Measurements from ENCODE around the gene PDK2.
A peak's percentile ranks its signal among the peaks of the same experiment; 100 is the strongest.

The PDK2 gene

GRCh38 chr17:50079334-50080095 lies 15.6 kb upstream of the PDK2 start:
- peak in 1 of 2 donors; percentile 25 for DNase-seq (ENCODE audit: low read depth in 2 of 2)

GRCh38 chr17:50080096-50080480 lies 15.1 kb upstream of the PDK2 start:
- no peak for DNase-seq (ENCODE audit: low read depth in 2 of 2)

GRCh38 chr17:50080827-50081226 lies 14.3 kb upstream of the PDK2 start:
- DNase-seq (ENCODE audit: low read depth in 2 of 2), result no peak

GRCh38 chr17:50081757-50082156 lies 13.4 kb upstream of the PDK2 start:
- no peak for DNase-seq (ENCODE audit: low read depth in 2 of 2)

- peak; percentile 51 to 68 for DNase-seq (ENCODE audit: low read depth in 2 of 2)
Measured at GRCh38 chr17:50087246-50087911, 7.8 kb upstream of the PDK2 start.

- no peak for DNase-seq (ENCODE audit: low read depth in 2 of 2)
Measured at GRCh38 chr17:50087912-50088405, 7.2 kb upstream of the PDK2 start.

GRCh38 chr17:50088952-50089825 lies 6.0 kb upstream of the PDK2 start:
- DNase-seq (ENCODE audit: low read depth in 2 of 2), result no peak

- DNase-seq (ENCODE audit: low read depth in 2 of 2), result no peak
Measured at GRCh38 chr17:50090071-50090470, 5.1 kb upstream of the PDK2 start.

- no peak for DNase-seq (ENCODE audit: low read depth in 2 of 2)
Measured at GRCh38 chr17:50090971-50091917, 3.9 kb upstream of the PDK2 start.

- no peak for DNase-seq (ENCODE audit: low read depth in 2 of 2)
Measured at GRCh38 chr17:50091918-50092285, 3.2 kb upstream of the PDK2 start.

- DNase-seq (ENCODE audit: low read depth in 2 of 2), result no peak
Measured at GRCh38 chr17:50093246-50093645, 1.9 kb upstream of the PDK2 start.

- no peak for DNase-seq (ENCODE audit: low read depth in 2 of 2)
Measured at GRCh38 chr17:50093807-50094206, 1.3 kb upstream of the PDK2 start.

- peak; percentile 72 to 88 for DNase-seq (ENCODE audit: low read depth in 2 of 2)
Measured at GRCh38 chr17:50094243-50094752, 853 bp upstream of the PDK2 start.

- no peak for DNase-seq (ENCODE audit: low read depth in 2 of 2)
Measured at GRCh38 chr17:50095626-50096037, 481 bp downstream of the PDK2 start.

- DNase-seq (ENCODE audit: low read depth in 2 of 2), result no peak
Measured at GRCh38 chr17:50096092-50096491, 941 bp downstream of the PDK2 start.

GRCh38 chr17:50096758-50097157 lies 1.6 kb downstream of the PDK2 start:
- no peak for DNase-seq (ENCODE audit: low read depth in 2 of 2)

- DNase-seq (ENCODE audit: low read depth in 2 of 2), result no peak
Measured at GRCh38 chr17:50097455-50097854, 2.3 kb downstream of the PDK2 start.

- DNase-seq (ENCODE audit: low read depth in 2 of 2), result no peak
Measured at GRCh38 chr17:50097926-50098325, 2.8 kb downstream of the PDK2 start.

GRCh38 chr17:50098583-50098982 lies 3.4 kb downstream of the PDK2 start:
- DNase-seq (ENCODE audit: low read depth in 2 of 2), result no peak

GRCh38 chr17:50099003-50099402 lies 3.9 kb downstream of the PDK2 start:
- no peak for DNase-seq (ENCODE audit: low read depth in 2 of 2)

GRCh38 chr17:50100480-50100883 lies 5.3 kb downstream of the PDK2 start:
- DNase-seq (ENCODE audit: low read depth in 2 of 2), result no peak
